Stimulated activated CD8-positive, alpha-beta memory T cell treated with anti-CD3 and anti-CD28 coated beads, Interleukin-4, amount 100 ng/mL, for 48 hours (primary cell): ENCODE measurements around the gene PALM3.
"Not testable (repeated sequence)": the region's sequence is repeated elsewhere in the genome, so short reads cannot be mapped to it uniquely, and the experiment has no call there.

ENCODE experiments used
- DNase-seq: peaks from one replicate; pipeline ENCODE4 v3.0.0-alpha.2; 2020

PALM3 gene

GRCh38 chr19:14030997-14031718 is 30.7 kb downstream of the PALM3 start:
- DNase-seq: no peak

GRCh38 chr19:14028901-14029300 is 33.0 kb downstream of the PALM3 start:
- no peak for DNase-seq

- no peak for DNase-seq
Measured at GRCh38 chr19:14027856-14028450, 33.9 kb downstream of the PALM3 start, which contains the start of gene RLN3. TSS of gene RLN3 (plus strand) at chr19:14028148. CDS start at chr19:14028205, 57 bp downstream.

- not testable (repeated sequence) for DNase-seq
Measured at GRCh38 chr19:14026652-14027192, 35.2 kb downstream of the PALM3 start.

GRCh38 chr19:14023404-14024235 is 38.3 kb downstream of the PALM3 start:
- peak; percentile 39 for DNase-seq

GRCh38 chr19:14022469-14022868 is 39.4 kb downstream of the PALM3 start:
- no peak for DNase-seq

GRCh38 chr19:14021474-14021873 is 40.4 kb downstream of the PALM3 start:
- DNase-seq: no peak

- not testable (repeated sequence) for DNase-seq
Measured at GRCh38 chr19:14019739-14020138, 42.1 kb downstream of the PALM3 start.

- DNase-seq: no peak
Measured at GRCh38 chr19:14019100-14019499, 42.8 kb downstream of the PALM3 start.

GRCh38 chr19:14015524-14016035 is 46.3 kb downstream of the PALM3 start:
- no peak for DNase-seq

GRCh38 chr19:14012378-14012915 is 49.4 kb downstream of the PALM3 start:
- DNase-seq: no peak

GRCh38 chr19:14006766-14007562 is 54.9 kb downstream of the PALM3 start:
- DNase-seq: peak; percentile 87

GRCh38 chr19:14006085-14006765 is 55.7 kb downstream of the PALM3 start, which contains the start of gene RFX1:
TSS of gene RFX1 (minus strand) at chr19:14006320. CDS start at chr19:13993843, 12,477 bp downstream.
- peak; percentile 100 for DNase-seq

GRCh38 chr19:14005349-14006084 is 56.4 kb downstream of the PALM3 start:
- peak; percentile 96 for DNase-seq

GRCh38 chr19:14004619-14005348 is 57.1 kb downstream of the PALM3 start:
- DNase-seq: no peak
